ENCODE data around the gene KLHDC3.
"Not testable (repeated sequence)": the region's sequence is repeated elsewhere in the genome, so short reads cannot be mapped to it uniquely, and the experiment has no call there.

Gene KLHDC3

DNA sequence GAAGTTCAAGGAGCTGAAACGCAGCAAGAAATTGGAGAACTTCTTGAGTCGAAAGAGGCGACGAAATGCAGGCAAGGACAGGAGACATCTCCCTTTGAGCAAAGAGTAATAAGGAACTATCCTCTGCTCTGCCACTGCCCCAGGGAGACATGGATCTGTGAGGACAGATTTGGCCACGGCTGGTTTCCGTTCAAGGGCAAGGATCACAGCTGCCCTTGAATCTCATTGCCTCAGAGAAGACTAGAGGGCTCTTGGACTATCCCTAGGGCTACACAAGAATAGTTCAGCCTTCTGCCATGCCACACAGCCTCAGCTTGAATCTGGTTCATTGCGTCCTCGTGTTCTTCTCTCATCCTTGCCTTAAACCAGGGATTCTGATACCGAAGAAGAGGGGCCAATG lies 15.1 kb downstream of the KLHDC3 start:
- no peak for DNase-seq (ENCODE audit: low read depth)

- no peak for DNase-seq (ENCODE audit: low read depth)
Observed at GRCh38 chr6:43032326-43032725, 18.3 kb downstream of the KLHDC3 start.

- no peak for DNase-seq (ENCODE audit: low read depth)
Observed at GRCh38 chr6:43033496-43034189, 19.6 kb downstream of the KLHDC3 start.

- no peak for DNase-seq (ENCODE audit: low read depth)
Observed at GRCh38 chr6:43034190-43034525, 20.1 kb downstream of the KLHDC3 start.

DNA sequence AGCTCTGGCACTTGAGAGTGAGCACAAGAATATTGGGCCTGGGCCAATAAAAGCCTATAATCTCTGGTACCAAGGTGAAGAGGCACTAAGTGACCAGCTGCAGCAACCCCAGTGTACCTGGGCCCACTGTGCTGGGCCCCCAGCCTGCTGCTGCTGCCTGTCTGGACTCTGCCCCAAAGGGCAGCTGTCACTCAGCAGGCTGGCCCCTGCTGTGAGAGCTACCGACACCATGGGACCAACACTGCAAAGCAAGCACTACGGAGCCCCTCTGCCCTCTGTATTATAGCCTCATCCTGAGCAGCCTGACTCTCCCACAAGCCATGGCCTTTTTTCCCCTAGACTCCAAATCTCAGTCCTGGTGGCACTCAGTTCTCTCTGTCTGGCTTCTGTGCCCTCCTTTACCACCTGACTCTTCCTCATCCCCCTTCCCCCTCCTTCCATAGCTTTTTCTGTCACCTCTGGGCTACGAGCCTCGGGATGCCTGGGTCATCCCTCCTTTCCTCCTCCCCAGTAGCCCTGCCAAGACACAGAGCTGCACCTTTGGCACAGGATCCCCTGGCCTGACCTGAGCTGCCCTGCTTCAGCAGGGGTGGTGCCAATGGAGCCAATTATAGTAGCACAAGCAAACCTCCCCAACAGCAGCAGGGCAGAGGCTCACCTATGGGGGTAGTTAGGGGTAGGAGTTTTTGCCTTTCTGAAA lies 21.6 kb downstream of the KLHDC3 start:
- no peak for DNase-seq (ENCODE audit: low read depth)

GRCh38 chr6:43036712-43037111 lies 22.7 kb downstream of the KLHDC3 start:
- no peak for DNase-seq (ENCODE audit: low read depth)

- DNase-seq (ENCODE audit: low read depth), result no peak
Observed at GRCh38 chr6:43037197-43037596, 23.1 kb downstream of the KLHDC3 start.

GRCh38 chr6:43037706-43038105 lies 23.7 kb downstream of the KLHDC3 start:
- DNase-seq (ENCODE audit: low read depth), result no peak

DNA sequence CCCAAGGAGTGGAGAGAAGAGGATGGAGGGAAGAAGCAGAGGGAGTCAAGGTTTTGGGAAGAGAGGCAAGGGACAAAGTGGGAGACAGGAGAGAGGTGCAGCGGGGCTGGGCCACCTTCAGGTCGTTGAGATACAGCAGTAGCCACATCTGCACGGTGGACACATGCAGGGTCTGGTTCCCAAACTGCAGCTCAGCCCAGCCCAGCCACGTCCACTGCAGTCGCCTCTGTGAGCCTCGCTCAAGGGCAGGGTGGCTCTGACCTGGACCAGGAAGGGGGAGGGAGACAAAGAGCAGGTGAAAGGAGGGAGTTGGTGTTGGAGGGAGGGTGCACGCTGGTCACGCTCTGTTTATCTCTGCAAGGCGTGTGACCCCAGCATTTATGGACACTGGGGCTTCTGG lies 24.7 kb downstream of the KLHDC3 start:
- DNase-seq (ENCODE audit: low read depth), result no peak

DNA sequence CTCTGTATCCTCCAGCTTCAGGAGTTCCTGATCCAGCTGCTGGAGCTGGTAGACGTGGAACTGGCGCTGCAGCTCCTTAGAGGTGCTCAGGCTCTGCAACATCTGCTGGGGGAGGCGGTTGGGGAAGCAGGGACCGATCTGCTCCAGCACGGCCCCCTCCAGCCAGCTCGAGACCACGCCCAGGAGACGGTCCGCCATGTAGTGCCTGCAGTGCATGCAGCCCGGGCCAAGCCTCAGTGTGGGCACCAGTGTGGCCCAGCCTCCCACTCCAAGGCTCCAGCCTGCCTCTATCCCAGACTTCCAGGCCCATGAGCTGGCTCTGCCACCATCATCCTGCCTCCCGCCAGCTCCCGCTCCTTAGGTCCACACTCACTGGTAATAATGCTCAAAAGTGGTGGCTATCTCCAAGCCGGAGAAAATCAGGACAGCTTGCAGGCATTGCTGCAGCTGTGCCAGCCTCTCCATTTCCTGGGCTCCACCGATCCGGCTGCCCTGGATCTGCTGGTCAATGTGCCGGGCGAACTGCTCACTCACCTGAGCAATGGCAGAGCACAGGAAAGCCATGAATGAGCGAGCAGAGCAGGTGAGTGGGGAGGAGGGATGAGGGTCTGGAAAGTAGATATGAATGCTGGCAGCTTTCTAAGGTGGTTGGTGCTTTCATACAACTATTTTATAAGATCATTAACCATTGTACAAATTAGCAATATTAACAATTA lies 26.7 kb downstream of the KLHDC3 start:
- DNase-seq (ENCODE audit: low read depth), result no peak

DNA sequence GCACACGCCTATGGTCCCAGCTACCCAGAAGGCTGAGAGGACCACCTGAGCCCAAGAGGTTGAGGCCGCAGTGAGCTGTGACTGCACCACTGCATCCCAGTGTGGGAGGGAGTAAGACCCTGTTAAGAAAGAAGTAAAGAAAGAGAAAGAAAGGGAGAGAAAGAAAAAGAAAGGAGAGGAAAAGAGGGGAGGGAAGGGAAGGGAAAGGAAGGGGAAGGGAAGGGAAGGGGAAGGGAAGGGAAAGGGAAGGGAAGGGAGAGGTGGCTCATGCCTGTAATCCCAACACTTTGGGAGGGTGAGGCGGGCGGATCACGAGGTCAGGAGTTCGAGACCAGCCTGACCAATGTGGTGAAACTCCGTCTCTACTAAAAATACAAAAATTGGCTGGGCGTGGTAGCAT lies 27.4 kb downstream of the KLHDC3 start:
- not testable (repeated sequence) for DNase-seq (ENCODE audit: low read depth)

DNA sequence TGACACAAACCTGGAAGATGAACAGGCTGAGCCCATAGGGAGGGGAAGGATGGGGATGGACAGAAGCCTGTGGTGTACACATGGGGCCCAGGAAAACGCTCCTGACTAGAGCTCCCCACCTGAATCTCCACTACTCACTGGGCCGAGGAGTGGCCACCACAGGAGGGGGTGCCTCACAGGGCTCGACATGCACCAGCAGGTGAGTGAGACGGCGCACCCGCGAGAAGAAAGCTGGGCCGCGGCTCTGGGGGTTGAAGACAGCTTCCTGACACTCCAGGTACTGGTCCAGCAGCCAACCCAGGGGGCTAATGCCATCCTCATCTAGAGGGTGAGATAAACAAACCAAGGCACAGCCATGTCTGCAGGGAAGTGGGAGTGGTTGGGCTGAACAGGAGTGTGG lies 29.3 kb downstream of the KLHDC3 start:
- DNase-seq (ENCODE audit: low read depth), result no peak

- DNase-seq (ENCODE audit: low read depth), result no peak
Observed at GRCh38 chr6:43045371-43045930, 31.4 kb downstream of the KLHDC3 start.

GRCh38 chr6:43047998-43048397 lies 33.9 kb downstream of the KLHDC3 start:
- DNase-seq (ENCODE audit: low read depth), result no peak

GRCh38 chr6:43050981-43051380 lies 36.9 kb downstream of the KLHDC3 start:
- DNase-seq (ENCODE audit: low read depth), result no peak

DNA sequence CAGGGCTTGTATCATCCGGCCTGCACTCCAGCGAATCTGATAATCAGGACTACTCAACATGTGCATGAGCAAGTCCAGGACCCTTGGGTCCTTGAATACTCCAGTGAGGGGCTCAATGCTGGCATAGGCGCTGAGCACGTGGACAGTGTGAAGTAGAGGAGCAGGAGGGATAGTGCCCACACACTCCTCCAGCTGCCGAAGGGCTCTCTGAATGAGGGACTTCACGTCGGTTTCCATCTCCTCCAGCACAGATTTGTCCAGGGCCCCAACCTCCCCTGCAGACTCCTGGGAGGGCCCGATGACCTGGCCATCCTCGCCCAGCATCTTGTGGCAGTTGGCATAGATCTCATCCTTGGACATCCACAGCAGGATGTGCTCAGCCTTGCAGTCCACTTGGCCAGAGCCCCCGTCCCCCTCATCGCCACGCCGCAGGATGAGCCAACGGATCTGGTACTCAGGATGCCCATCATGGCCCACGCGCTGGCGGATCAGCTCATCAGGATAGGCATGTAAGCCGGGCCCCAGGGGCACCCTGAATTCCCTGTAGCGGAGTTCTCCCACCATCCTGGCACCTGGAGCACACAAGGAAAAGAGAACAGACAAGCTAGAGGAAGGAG lies 38.3 kb downstream of the KLHDC3 start:
- DNase-seq (ENCODE audit: low read depth), result no peak

DNA sequence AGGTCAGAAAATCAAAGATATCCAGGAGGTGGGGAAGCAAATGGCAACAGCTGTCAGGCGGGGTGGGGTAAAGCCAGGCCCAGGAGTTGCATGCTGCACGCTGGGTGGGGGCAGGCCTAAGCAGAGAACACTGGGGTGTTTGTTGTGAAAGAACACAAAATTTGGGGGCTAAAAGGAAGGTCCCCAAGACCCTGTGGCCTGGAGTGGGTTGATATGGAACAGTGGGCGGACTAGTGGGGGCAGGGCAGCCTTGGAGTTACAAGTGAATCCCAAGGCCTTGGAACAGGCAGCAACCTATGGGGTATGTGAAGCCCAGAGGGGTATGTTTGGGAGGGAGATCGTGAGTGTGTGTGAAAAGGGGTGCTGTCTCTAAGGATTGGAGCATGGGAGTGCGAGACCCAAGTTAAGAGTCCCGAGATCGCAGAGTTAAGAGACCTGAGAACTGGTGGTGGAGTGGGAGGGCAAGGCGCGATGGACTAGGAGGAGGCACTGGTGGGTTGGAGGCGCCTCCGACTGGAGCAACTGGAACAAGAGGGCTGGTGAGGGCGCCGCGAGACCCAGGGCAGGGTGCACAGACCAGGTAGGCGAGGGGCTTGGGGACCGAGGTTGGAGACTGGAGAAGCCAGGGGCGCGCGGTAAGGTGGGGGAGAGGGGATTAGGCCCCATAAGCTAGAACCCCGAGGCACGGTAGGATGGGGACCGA lies 38.9 kb downstream of the KLHDC3 start:
- no peak for DNase-seq (ENCODE audit: low read depth)

- DNase-seq (ENCODE audit: low read depth), result peak; percentile 78
Observed at GRCh38 chr6:43053545-43054205, 39.6 kb downstream of the KLHDC3 start, which contains the start of gene CUL7. CUL7 (minus strand) TSS chr6:43053851; CDS start chr6:43052788, 1,063 bp downstream.

GRCh38 chr6:43054206-43054943 lies 40.3 kb downstream of the KLHDC3 start:
- DNase-seq (ENCODE audit: low read depth), result no peak

GRCh38 chr6:43055966-43056365 lies 41.9 kb downstream of the KLHDC3 start:
- DNase-seq (ENCODE audit: low read depth), result no peak

GRCh38 chr6:43058531-43058930 lies 44.5 kb downstream of the KLHDC3 start:
- DNase-seq (ENCODE audit: low read depth), result no peak

Measured in non-pigmented ciliary epithelial cell (primary cell).